GM23338 (cell line): Measurements from ENCODE around the gene ZBTB24. TPM values are rescaled to one million over a fixed set of nuclear protein-coding genes. Genes with fewer than 3 reads are reported as not detected.
A peak's percentile ranks its signal among the peaks of the same experiment; 100 is the strongest.

Source experiments
- ATAC-seq: fragments of 200-7000 bp; cut with Tn5 transposase; 3 replicates; pipeline ENCODE4 v1.9.1; 2020
- DNase-seq: peaks from one replicate; pipeline ENCODE4 v3.0.0-alpha.2; 2015; ENCODE audit warnings: low spot score
- H2AFZ ChIP-seq: fragments of 200-600 bp; sonication (generic); 2 replicates; pipeline ENCODE4 v1.8.0; 2016; ENCODE audit warnings: antibody characterized with exemption, mild to moderate bottlenecking, moderate library complexity
- H3F3A ChIP-seq: fragments of 200-600 bp; sonication (generic); replicated peaks from 2 replicates; pipeline ENCODE4 v1.8.0; 2017; ENCODE audit warnings: antibody characterized with exemption, mixed run types, low read depth
- H3K27ac ChIP-seq: fragments of 200-600 bp; sonication (generic); 2 replicates; pipeline ENCODE4 v1.6.1; 2016; ENCODE audit warnings: low read depth
- H3K27me3 ChIP-seq: fragments of 200-600 bp; sonication (generic); 2 replicates; pipeline ENCODE4 v1.8.0; 2016; ENCODE audit warnings: mild to moderate bottlenecking, mixed run types, moderate library complexity; ENCODE audit not compliant: insufficient read depth
- H3K36me3 ChIP-seq: fragments of 200-600 bp; sonication (generic); 2 replicates; pipeline ENCODE4 v1.8.0; 2016; ENCODE audit warnings: mild to moderate bottlenecking; ENCODE audit not compliant: insufficient read depth
- H3K4me1 ChIP-seq: fragments of 200-600 bp; sonication (generic); 2 replicates; pipeline ENCODE4 v1.8.0; 2016; ENCODE audit warnings: mild to moderate bottlenecking, moderate library complexity; ENCODE audit not compliant: insufficient read depth
- H3K4me2 ChIP-seq: fragments of 200-600 bp; sonication (generic); 2 replicates; pipeline ENCODE4 v1.7.1; 2017; ENCODE audit warnings: mixed run types
- H3K4me3 ChIP-seq: fragments of 200-600 bp; sonication (generic); 2 replicates; pipeline ENCODE4 v1.6.1; 2016; ENCODE audit warnings: mixed run types
- H3K79me2 ChIP-seq: fragments of 200-600 bp; sonication (generic); replicated peaks from 2 replicates; pipeline ENCODE4 v1.8.0; 2017; ENCODE audit warnings: mild to moderate bottlenecking; ENCODE audit not compliant: insufficient read depth
- H3K9me2 ChIP-seq: fragments of 200-600 bp; sonication (generic); 2 replicates; pipeline ENCODE4 v1.8.0; 2017; ENCODE audit not compliant: insufficient read depth
- H4K20me1 ChIP-seq: fragments of 200-600 bp; sonication (generic); replicated peaks from 2 replicates; pipeline ENCODE4 v1.8.0; 2017; ENCODE audit warnings: mild to moderate bottlenecking; ENCODE audit not compliant: insufficient read depth
- H3K27ac Mint-ChIP-seq: 2 replicates; pipeline ENCODE4 v1.8.0; 2020; ENCODE audit warnings: inconsistent platforms, mild to moderate bottlenecking, moderate library complexity, mixed read lengths
- H3K27me3 Mint-ChIP-seq: 3 replicates; pipeline ENCODE4 v1.8.0; 2022; ENCODE audit warnings: low read depth, mild to moderate bottlenecking, moderate library complexity, mixed read lengths, inconsistent platforms; ENCODE audit not compliant: insufficient read depth, poor library complexity
- H3K36me3 Mint-ChIP-seq: 3 replicates; pipeline ENCODE4 v1.8.0; 2021; ENCODE audit warnings: low read depth, mild to moderate bottlenecking, inconsistent platforms, moderate library complexity, mixed read lengths
- H3K4me1 Mint-ChIP-seq: 3 replicates; pipeline ENCODE4 v1.8.0; 2020; ENCODE audit warnings: mild to moderate bottlenecking, inconsistent platforms, mixed read lengths
- H3K4me3 Mint-ChIP-seq: 3 replicates; pipeline ENCODE4 v1.8.0; 2021; ENCODE audit warnings: moderate library complexity, mild to moderate bottlenecking, inconsistent platforms, mixed read lengths
- H3K9me3 Mint-ChIP-seq: 3 replicates; pipeline ENCODE4 v1.8.0; 2020; ENCODE audit warnings: moderate library complexity, mild to moderate bottlenecking, inconsistent platforms, mixed read lengths
- CREB1 ChIP-seq: fragments of 250-450 bp; sonication (Bioruptor Pico); IDR thresholded peaks from 2 replicates; pipeline ENCODE4 v1.5.0; 2020; ENCODE audit warnings: low read depth, mild to moderate bottlenecking, moderate library complexity
- EZH2phosphoT487 ChIP-seq: fragments of 200-600 bp; sonication (generic); IDR thresholded peaks from one replicate; pipeline ENCODE4 v1.8.1; 2018; ENCODE audit warnings: antibody characterized with exemption; ENCODE audit not compliant: unreplicated experiment
- JUNB ChIP-seq: IDR thresholded peaks from one replicate; pipeline ENCODE4 v1.6.1; 2016; ENCODE audit warnings: antibody characterized with exemption; ENCODE audit not compliant: unreplicated experiment
- NANOG ChIP-seq: IDR thresholded peaks from 2 replicates; pipeline ENCODE4 v1.6.1; 2016; ENCODE audit warnings: antibody characterized with exemption, borderline replicate concordance
- STAT1 ChIP-seq: IDR thresholded peaks from one replicate; pipeline ENCODE4 v1.6.1; 2016; ENCODE audit warnings: antibody characterized with exemption; ENCODE audit not compliant: unreplicated experiment
- ZNF331 ChIP-seq: fragments of 250-450 bp; sonication (Bioruptor Pico); IDR thresholded peaks from 2 replicates; pipeline ENCODE4 v1.5.0; 2020; ENCODE audit warnings: low read depth, mild to moderate bottlenecking, moderate library complexity
- polyA plus RNA-seq: library from polyadenylated mRNA; unstranded; fragments of >200 nt; fragmentation: Nextera tagmentation; extraction: Ambion mirVana; gene quantifications from 2 replicates; pipeline ENCODE4 v1.2.1, GENCODE V29; 2016
- total RNA-seq: library from RNA; depleted of rRNA; stranded (reverse); fragments of >200 nt; shearing (Covaris generic); gene quantifications from 2 replicates; pipeline ENCODE4 v1.2.3, GENCODE V29; 2014
- TF ChIP-seq, protein P1 (sequence below): IDR thresholded peaks from one replicate; pipeline ENCODE4 v1.6.1; 2018; ENCODE audit warnings: antibody characterized with exemption; ENCODE audit not compliant: unreplicated experiment
- TF ChIP-seq, protein P2 (sequence below), 2 experiments: fragments of 200-600 bp in 1 of 2; sonication (generic) in 1 of 2; conservative IDR thresholded peaks; 2 replicates each; pipeline versions ENCODE4 v1.5.1 to v1.6.1; 2016 to 2017; ENCODE audit warnings: antibody characterized with exemption in 2 of 2, low read depth in 2 of 2, mild to moderate bottlenecking in 2 of 2, moderate library complexity in 1 of 2

The ZBTB24 gene
- total and polyA plus RNA-seq, 2 experiments from 2014 or later, result 7.9 to 22.0 TPM

DNA sequence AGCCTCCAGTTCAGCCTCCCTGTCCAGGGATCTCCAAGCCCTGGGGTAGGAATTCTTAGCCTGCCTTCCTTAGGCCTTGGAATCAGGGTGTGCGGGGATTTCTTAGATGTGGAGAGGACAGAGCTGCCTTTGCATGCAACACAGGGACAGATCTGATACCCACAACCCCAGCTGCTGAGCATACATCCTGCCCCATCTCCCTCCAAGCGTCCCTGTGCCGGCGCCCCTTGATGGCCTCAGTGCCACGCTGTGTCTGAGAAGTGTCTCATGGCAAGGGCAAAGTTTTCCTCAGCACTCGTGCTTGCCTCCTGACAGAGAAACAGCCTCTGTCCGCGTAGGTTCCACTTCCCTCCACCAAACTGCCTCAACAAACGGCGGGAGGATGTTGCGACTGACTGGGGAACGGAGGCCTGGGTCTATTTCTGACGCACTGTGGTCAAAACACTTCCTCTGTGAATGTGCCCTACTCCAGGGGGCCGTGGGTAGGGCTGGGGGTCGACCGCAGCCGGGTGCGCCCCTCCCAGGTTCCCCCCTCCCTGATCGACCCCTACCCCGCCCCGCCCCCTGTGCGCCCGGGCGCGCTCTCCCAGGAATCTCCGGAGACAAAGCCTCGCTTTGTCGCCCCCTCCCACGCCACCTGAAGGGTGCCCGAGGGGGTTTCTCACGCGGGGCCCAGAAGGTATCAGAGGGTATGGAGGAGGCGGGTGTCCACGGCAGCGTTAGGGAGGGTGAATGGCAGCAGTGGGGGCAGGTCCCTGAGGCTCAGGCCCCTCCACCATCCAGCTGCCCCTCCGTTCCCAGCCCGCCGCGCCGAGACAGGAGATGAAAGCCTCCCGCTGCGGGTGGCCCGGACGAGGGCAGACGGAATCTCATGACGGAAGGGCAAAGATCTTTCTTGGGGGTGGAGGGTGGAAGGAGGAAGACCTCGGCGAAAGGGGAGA is 28.3 kb downstream of the ZBTB24 start (continued):
- TF ChIP-seq NANOG (no peak), EZH2phosphoT487 (no peak), STAT1 (no peak), JUNB (no peak), CREB1 (no peak)
- TF ChIP-seq, protein P1, sequence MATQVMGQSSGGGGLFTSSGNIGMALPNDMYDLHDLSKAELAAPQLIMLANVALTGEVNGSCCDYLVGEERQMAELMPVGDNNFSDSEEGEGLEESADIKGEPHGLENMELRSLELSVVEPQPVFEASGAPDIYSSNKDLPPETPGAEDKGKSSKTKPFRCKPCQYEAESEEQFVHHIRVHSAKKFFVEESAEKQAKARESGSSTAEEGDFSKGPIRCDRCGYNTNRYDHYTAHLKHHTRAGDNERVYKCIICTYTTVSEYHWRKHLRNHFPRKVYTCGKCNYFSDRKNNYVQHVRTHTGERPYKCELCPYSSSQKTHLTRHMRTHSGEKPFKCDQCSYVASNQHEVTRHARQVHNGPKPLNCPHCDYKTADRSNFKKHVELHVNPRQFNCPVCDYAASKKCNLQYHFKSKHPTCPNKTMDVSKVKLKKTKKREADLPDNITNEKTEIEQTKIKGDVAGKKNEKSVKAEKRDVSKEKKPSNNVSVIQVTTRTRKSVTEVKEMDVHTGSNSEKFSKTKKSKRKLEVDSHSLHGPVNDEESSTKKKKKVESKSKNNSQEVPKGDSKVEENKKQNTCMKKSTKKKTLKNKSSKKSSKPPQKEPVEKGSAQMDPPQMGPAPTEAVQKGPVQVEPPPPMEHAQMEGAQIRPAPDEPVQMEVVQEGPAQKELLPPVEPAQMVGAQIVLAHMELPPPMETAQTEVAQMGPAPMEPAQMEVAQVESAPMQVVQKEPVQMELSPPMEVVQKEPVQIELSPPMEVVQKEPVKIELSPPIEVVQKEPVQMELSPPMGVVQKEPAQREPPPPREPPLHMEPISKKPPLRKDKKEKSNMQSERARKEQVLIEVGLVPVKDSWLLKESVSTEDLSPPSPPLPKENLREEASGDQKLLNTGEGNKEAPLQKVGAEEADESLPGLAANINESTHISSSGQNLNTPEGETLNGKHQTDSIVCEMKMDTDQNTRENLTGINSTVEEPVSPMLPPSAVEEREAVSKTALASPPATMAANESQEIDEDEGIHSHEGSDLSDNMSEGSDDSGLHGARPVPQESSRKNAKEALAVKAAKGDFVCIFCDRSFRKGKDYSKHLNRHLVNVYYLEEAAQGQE, result no peak

DNA sequence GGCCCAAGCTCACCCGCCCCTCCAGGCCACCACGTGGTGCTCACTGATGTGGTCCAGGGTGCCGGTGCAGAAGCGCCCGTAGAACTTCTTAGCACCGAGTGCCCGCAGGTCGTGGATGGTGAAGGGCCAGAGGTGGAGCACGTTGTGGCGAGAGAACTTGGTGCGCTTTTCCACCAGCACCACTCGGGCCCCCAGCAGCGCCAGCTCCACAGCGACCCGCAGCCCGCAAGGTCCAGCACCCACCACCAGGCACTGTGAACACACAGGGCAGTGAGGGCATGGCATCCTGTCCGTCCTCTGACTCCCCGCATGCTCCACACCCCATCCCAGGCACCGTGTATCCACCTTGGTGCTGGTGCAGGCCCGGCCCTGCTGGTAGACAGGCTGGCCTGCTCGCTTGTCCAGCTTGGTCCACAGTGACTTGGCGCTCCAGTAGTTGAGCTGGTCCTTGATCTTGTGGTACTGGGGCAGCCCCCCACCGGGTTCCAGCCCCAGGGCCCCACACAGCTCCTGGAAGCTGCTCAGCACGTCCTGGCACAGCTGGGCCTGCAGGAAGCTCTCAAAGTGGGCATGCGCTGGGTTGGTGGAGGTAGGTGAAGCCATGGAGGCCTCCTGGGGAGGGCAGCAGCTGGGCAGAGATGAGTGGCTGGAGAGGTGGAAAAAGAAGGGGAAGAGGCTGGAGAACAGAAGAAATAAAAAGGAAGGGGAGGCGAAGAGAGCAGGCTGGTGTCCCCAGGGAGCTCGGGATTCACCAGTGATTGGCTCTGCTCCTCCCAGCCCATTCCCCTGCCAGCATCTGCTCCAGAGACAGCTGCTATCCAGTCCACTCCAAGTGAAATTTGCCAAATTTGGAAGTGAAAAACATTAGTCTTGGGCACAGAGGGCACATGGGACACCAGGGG is 29.2 kb downstream of the ZBTB24 start:
- Mint-ChIP-seq H3K4me1 (peaks cover 40% of the 10 kb centered on the region), H3K4me3 (peak overlapping the region; percentile 97), H3K27me3 (peaks cover 30% of the 10 kb centered on the region), H3K9me3 (no peaks in the 10 kb centered on the region), H3K36me3 (no peaks in the 10 kb centered on the region; the same call in 1 of the 3 replicates), H3K27ac (no peak overlapping the region)
- no peaks in the 10 kb centered on the region for H3K36me3 ChIP-seq
- H3K4me3 ChIP-seq, result peak overlapping the region; percentile 94
- H3K4me1 ChIP-seq, result peaks cover 30% of the 10 kb centered on the region
- H3K27ac ChIP-seq, result no peak overlapping the region
- H3K79me2 ChIP-seq, result no peaks in the 10 kb centered on the region
- no peak for ATAC-seq
- no peak for DNase-seq
- H3F3A ChIP-seq, result peaks cover 9% of the 10 kb centered on the region; the same call in 1 of the 2 replicates
- H2AFZ ChIP-seq, result peak overlapping the region; percentile 99; the same call in 1 of the 2 replicates
- H3K9me2 ChIP-seq, result no peaks in the 10 kb centered on the region
- no peaks in the 10 kb centered on the region; the same call in 1 of the 2 replicates for H3K27me3 ChIP-seq
- peak overlapping the region; percentile 91 for H3K4me2 ChIP-seq
- TF ChIP-seq NANOG (no peak), ZNF331 (CRISPR knock-in tag) (no peak)
- TF ChIP-seq, protein P1, result no peak
- TF ChIP-seq, protein P2, sequence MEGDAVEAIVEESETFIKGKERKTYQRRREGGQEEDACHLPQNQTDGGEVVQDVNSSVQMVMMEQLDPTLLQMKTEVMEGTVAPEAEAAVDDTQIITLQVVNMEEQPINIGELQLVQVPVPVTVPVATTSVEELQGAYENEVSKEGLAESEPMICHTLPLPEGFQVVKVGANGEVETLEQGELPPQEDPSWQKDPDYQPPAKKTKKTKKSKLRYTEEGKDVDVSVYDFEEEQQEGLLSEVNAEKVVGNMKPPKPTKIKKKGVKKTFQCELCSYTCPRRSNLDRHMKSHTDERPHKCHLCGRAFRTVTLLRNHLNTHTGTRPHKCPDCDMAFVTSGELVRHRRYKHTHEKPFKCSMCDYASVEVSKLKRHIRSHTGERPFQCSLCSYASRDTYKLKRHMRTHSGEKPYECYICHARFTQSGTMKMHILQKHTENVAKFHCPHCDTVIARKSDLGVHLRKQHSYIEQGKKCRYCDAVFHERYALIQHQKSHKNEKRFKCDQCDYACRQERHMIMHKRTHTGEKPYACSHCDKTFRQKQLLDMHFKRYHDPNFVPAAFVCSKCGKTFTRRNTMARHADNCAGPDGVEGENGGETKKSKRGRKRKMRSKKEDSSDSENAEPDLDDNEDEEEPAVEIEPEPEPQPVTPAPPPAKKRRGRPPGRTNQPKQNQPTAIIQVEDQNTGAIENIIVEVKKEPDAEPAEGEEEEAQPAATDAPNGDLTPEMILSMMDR (conservative IDR thresholded peaks at IDR 0.05; ENCODE audit: low read depth in 2 of 2), result no peak
- H4K20me1 ChIP-seq, result peaks cover 4% of the 10 kb centered on the region
